GM23248 (cell line): Measurements from ENCODE around the gene SPATS2.
"Not testable (repeated sequence)": the region's sequence is repeated elsewhere in the genome, so short reads cannot be mapped to it uniquely, and the experiment has no call there.

Experiments used
- EZH2 ChIP-seq: fragments of 200-600 bp; sonication (generic); IDR thresholded peaks from 2 replicates; pipeline ENCODE4 v1.6.1; 2018; ENCODE audit warnings: antibody characterized with exemption, mild to moderate bottlenecking; ENCODE audit not compliant: insufficient read depth, poor library complexity, severe bottlenecking
- EZH2phosphoT487 ChIP-seq: fragments of 200-600 bp; sonication (generic); IDR thresholded peaks from 2 replicates; pipeline ENCODE4 v1.6.1; 2018; ENCODE audit warnings: antibody characterized with exemption, moderate library complexity, mild to moderate bottlenecking, low read depth; ENCODE audit not compliant: insufficient read depth

- TF ChIP-seq EZH2, EZH2phosphoT487: not testable (repeated sequence)
These were observed 69.5 kb downstream of the SPATS2 start for GRCh38 chr12:49436799-49437198.
